H1 (cell line): ENCODE results near the gene SDF2L1. TPM values are rescaled to one million over a fixed set of nuclear protein-coding genes. Genes with fewer than 3 reads are reported as not detected.

ENCODE experiments used
- BCL11A ChIP-seq, 2 experiments: IDR thresholded peaks; one replicate each; pipeline ENCODE4 v1.6.1; 2011; ENCODE audit warnings: low read depth in 2 of 2, low read length in 2 of 2, mild to moderate bottlenecking in 2 of 2
- GABPA ChIP-seq: IDR thresholded peaks from 2 replicates; pipeline ENCODE4 v1.6.1; 2011; ENCODE audit warnings: mild to moderate bottlenecking, low read length, moderate library complexity, borderline replicate concordance; ENCODE audit not compliant: insufficient read depth
- JUND ChIP-seq: IDR thresholded peaks from 2 replicates; pipeline ENCODE4 v1.6.1; 2011; ENCODE audit warnings: mild to moderate bottlenecking, improper control_type of control experiment, low read length
- MAFK ChIP-seq: IDR thresholded peaks from 2 replicates; pipeline ENCODE4 v1.6.1; 2012; ENCODE audit warnings: low read depth, mild to moderate bottlenecking, improper control_type of control experiment, low read length
- SP2 ChIP-seq: IDR thresholded peaks from 2 replicates; pipeline ENCODE4 v1.6.1; 2012; ENCODE audit warnings: mild to moderate bottlenecking, low read length, inconsistent platforms
- TAF1 ChIP-seq: IDR thresholded peaks from 2 replicates; pipeline ENCODE4 v1.6.1; 2011; ENCODE audit warnings: mild to moderate bottlenecking, low read depth, low read length
- polyA plus RNA-seq, 7 experiments: library from polyadenylated mRNA; depleted of rRNA in 3 of 7; stranded (reverse) in 5 of 7; unstranded in 2 of 7; fragments of >200 nt in 5 of 7; fragments of 200-250 nt in 2 of 7; gene quantifications; 1 replicate in 5 of 7; 2 replicates in 1 of 7; 4 replicates in 1 of 7; pipeline versions ENCODE4 v1.2.1 to v1.2.3, GENCODE V29; 2011 to 2013; ENCODE audit warnings: missing spikeins in 2 of 7, mixed read lengths in 2 of 7
- total RNA-seq: library from RNA; stranded (reverse); fragmentation: NEBNext Ultra II Directional; extraction: Animal tissue kit (Norgen Biotek cat#: 25700); gene quantifications from 2 replicates; pipeline ENCODE4 v1.2.1, GENCODE V29; 2021

SDF2L1 gene
- total and polyA plus RNA-seq, 2 of the 8 experiments (the other 6 are each of a cell fraction or from before 2014, with no cell fraction given), result 51.1 to 59.6 TPM

GRCh38 chr22:21652547-21653545, 10.7 kb downstream of the SDF2L1 start (continued):
- no peak for TF ChIP-seq SP2
- no peak for TF ChIP-seq MAFK
- TF ChIP-seq TAF1, result peak; percentile 3; the same call in 1 of the 2 replicates
- TF ChIP-seq JUND, result no peak
- no peak for TF ChIP-seq GABPA
- no peak for TF ChIP-seq BCL11A (IDR thresholded peaks at IDR 0.05; ENCODE audit: low read depth in 2 of 2, low read length in 2 of 2)
